IPS-15b (cell line): ENCODE data around the gene MEGF9.

ENCODE experiments used
- H3K27me3 ChIP-seq: one replicate; pipeline ENCODE4 v1.6.1; 2013; ENCODE audit warnings: low read length; ENCODE audit not compliant: control insufficient read depth, insufficient read depth
- H3K36me3 ChIP-seq: one replicate; pipeline ENCODE4 v1.6.1; 2013; ENCODE audit warnings: low read length; ENCODE audit not compliant: control insufficient read depth, insufficient read depth
- H3K4me1 ChIP-seq: one replicate; pipeline ENCODE4 v1.6.1; 2013; ENCODE audit warnings: mild to moderate bottlenecking, low read length; ENCODE audit not compliant: control insufficient read depth, insufficient read depth
- H3K4me3 ChIP-seq: one replicate; pipeline ENCODE4 v1.5.1; 2013; ENCODE audit warnings: low read depth, low read length
- H3K9ac ChIP-seq: one replicate; pipeline ENCODE4 v1.6.1; 2013; ENCODE audit warnings: low read depth, mild to moderate bottlenecking, low read length
- H3K9me3 ChIP-seq: one replicate; pipeline ENCODE4 v1.6.1; 2013; ENCODE audit warnings: mild to moderate bottlenecking, low read length; ENCODE audit not compliant: control insufficient read depth, insufficient read depth

The MEGF9 gene

DNA sequence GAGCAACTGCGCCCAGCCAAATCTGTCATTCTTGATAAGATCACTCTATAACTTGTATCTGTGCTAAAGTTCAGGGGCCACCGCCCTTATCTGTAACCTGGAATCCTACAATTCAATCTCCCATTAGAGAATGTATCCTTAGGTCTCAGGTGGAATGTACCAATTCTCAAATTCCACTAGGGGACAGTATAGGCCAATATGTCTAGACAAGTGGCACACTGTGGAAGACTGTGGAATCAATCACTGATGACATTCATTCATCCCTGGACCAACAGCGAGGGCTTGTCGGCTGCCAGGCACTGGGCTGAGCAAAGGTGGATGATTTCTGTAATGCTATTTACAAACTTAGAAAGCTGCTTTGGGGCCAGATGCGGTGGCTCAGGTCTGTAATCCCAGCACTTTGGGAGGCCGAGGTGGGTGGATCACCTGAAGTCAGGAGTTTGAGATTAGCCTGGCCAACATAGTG, 28.7 kb upstream of the MEGF9 start:
- no peaks in the 10 kb centered on the region for H3K27me3 ChIP-seq
- no peaks in the 10 kb centered on the region for H3K9me3 ChIP-seq
- no peaks in the 10 kb centered on the region for H3K4me1 ChIP-seq
- no peak overlapping the region for H3K9ac ChIP-seq
- H3K36me3 ChIP-seq, result no peaks in the 10 kb centered on the region
- H3K4me3 ChIP-seq, result no peak overlapping the region

DNA sequence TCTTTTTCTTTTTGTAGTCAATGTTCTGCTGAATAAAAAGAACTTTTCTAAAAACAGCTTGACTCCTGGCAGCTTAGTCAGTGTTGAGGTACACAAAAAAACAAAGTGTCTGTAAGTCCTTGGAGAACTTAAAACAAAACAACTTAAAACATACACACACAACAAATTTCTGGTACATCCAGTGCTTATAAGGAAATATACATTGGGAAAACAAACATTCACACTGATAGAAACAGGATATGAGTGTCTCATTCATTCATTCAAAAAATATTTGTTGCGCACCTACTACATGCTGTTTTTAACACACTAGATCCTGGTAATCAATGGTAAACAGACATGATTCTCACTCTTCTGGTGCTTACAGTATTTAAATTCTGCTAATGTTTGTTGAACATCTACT, 27.4 kb upstream of the MEGF9 start:
- no peak overlapping the region for H3K9ac ChIP-seq
- no peaks in the 10 kb centered on the region for H3K4me1 ChIP-seq
- H3K9me3 ChIP-seq, result no peaks in the 10 kb centered on the region
- no peaks in the 10 kb centered on the region for H3K36me3 ChIP-seq
- H3K4me3 ChIP-seq, result no peak overlapping the region
- no peaks in the 10 kb centered on the region for H3K27me3 ChIP-seq

DNA sequence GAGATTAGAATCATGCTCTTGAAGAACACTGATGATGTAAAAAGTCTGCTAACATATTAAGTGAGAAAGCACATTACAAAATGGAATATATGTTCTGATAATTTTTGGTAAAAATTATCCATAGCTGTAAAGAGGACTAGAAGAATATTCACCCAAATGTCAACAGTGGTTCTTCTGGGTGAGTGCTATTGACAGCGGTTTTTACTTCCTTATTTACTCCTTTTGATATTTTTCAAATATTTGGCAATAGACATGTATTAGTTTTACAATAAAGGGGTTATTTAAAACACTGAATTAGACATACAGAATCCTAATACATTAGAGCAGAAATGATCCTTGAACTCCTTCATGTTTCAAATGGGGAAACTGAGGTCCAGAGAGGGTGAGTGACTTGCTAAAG, 26.9 kb upstream of the MEGF9 start:
- Histone ChIP-seq H3K4me1 (no peaks in the 10 kb centered on the region), H3K9me3 (no peaks in the 10 kb centered on the region), H3K27me3 (no peaks in the 10 kb centered on the region), H3K36me3 (no peaks in the 10 kb centered on the region), H3K4me3 (no peak overlapping the region), H3K9ac (no peak overlapping the region)

DNA sequence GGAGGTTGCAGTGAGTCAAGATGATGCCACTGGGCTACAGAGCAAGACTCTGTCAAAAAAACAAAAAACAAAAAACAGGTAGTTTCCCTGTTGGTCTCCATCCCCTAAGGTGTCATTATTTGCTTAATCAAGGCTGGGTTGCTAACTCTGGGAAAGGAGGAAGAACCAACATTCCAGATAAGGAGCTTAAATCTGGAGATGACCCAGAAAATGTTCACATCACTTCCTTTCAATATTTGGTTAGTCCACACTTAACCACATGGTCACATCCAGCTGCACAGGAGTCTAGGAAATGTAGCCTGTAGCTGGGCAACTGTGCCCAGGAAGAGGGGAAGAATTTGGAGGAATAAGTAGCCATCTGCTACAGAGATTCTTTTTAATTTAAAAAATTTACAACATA, 25.9 kb upstream of the MEGF9 start:
- no peak overlapping the region for H3K4me3 ChIP-seq
- no peaks in the 10 kb centered on the region for H3K36me3 ChIP-seq
- H3K4me1 ChIP-seq, result no peaks in the 10 kb centered on the region
- H3K9me3 ChIP-seq, result no peaks in the 10 kb centered on the region
- H3K9ac ChIP-seq, result no peak overlapping the region
- H3K27me3 ChIP-seq, result no peaks in the 10 kb centered on the region

DNA sequence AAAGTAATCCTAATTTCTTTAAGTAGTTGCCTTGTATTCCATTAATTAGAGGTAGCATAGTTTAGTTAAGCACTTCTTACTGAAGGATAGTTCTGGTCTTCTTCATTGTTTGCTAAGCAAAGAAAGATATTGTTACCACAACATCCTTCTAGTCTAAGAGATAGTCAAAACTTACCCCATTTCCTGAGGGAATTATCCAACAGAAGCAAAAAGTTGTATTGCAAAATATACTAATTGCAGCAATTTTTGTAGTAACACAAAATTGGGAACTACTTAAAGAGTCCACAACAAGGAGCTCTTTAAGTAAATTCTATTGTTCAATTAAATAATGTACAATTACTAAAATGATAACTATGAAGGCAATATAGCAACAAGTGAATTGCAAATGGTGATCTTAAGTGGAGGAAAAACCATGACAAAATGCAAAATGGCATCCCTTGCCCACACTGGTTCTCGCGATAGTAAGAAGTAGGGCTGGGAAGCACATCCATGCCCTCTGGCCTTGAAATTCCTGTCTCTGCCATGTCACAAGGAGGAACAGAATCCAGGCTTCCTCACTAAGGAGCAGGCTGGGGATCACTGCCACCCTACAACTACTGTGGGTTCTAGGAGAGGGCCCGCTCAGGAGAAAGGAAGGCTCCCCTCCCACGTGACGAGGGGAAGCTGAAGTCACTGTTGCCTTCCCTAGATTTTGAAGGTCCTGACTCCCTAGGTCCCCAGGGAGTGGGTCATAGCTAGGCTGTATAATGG, 23.3 kb upstream of the MEGF9 start:
- Histone ChIP-seq H3K9me3 (no peaks in the 10 kb centered on the region), H3K36me3 (no peaks in the 10 kb centered on the region), H3K4me1 (no peaks in the 10 kb centered on the region), H3K9ac (no peak overlapping the region), H3K27me3 (no peaks in the 10 kb centered on the region), H3K4me3 (no peak overlapping the region)

DNA sequence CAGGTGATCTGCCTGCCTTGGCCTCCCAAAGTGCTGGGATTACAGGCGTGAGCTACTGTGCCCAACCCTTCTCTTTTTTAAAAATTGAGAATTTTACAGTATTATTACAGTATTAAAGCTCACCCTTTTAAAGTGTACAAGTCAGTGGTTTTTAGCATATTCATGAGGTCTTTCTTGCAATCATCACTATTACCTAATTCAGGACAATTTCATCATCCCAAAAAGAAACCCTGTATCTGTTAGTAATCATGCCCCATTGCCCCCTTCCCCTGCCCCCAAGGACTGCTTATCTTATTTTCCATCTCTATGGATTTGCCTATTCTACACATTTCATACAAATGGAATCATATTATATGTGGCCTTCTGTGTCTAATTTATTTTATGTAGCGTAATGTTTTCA, 22.6 kb upstream of the MEGF9 start:
- no peaks in the 10 kb centered on the region for H3K36me3 ChIP-seq
- H3K4me1 ChIP-seq, result no peaks in the 10 kb centered on the region
- no peak overlapping the region for H3K4me3 ChIP-seq
- no peaks in the 10 kb centered on the region for H3K9me3 ChIP-seq
- H3K27me3 ChIP-seq, result no peaks in the 10 kb centered on the region
- H3K9ac ChIP-seq, result no peak overlapping the region

DNA sequence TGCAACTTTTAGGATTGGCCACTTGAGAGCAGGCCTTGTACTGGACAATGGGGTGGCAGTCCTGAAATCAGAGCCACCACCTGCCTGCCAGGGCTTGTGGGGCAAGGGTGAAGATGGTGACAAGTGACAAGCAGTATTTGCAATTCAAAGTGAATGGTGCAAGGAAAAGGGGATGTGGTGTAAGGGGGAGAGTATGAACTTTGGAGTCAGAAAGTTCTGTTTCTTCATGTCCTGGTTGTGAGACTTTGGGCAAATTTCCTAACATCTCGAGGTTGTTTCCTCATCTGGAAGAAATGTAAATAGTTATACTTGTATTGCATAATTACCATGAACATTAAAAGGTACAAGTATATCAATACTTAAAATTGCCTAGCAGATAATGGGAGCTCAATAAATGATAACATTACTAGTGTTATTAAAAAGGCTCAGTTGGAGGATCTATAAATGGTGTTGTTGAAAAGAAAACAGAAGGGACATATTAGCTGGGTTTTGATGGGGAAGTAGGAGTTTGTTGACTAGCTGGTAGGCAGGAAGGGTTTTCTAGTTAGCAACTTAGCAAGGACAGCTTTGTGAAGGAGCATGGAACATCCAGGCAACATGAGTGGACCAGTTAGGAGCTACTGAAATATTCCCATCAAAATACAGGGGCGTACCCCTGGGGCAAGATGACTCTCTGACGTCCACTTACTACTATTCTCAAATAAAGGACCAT, 21.3 kb upstream of the MEGF9 start:
- H3K4me1 ChIP-seq, result no peaks in the 10 kb centered on the region
- H3K9ac ChIP-seq, result no peak overlapping the region

DNA sequence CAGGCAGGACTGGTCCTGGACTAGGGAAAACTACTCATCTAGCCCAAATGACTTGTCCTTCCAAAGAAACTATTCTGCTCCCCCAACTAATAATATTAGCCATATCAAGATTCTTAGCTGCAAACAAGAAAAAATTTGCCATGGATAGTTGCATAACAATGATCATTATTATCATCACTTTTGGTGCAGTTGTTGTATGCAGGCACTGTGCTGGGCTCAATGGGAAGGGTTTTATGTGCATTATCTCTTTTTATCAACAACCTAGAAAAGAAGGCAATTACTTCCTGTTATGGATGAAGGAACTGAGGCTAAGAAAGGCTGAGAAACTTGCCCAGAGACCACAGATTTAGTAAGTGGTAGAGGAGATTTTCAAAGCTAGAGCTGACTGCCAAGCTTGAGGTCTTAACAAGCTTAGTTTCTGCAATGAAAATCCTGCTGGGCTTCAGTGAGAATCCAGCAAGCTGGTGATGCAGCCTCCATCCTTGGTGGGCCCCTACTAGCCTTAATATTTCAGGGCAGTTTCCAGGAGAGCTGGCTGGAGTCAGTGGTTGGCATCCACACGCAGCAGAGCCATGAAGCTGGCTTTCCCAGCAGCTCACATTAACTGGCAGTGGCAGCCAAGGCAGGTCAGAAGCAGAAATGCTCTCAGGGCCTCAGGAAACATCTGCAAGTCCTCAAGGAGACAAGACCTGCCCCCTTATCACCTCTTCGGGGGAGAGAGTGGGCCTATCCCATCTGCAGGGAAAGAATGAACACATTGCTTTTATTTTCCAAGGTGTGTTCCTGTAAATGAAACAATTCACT, 20.5 kb upstream of the MEGF9 start:
- H3K36me3 ChIP-seq, result no peaks in the 10 kb centered on the region
- no peaks in the 10 kb centered on the region for H3K27me3 ChIP-seq
- no peak overlapping the region for H3K9ac ChIP-seq
- H3K4me1 ChIP-seq, result no peaks in the 10 kb centered on the region
- H3K9me3 ChIP-seq, result no peaks in the 10 kb centered on the region
- H3K4me3 ChIP-seq, result no peak overlapping the region

More for the DNA sequence above, 21.3 kb upstream of the MEGF9 start:
- Histone ChIP-seq H3K9me3 (no peaks in the 10 kb centered on the region), H3K36me3 (no peaks in the 10 kb centered on the region), H3K27me3 (no peaks in the 10 kb centered on the region), H3K4me3 (no peak overlapping the region)

DNA sequence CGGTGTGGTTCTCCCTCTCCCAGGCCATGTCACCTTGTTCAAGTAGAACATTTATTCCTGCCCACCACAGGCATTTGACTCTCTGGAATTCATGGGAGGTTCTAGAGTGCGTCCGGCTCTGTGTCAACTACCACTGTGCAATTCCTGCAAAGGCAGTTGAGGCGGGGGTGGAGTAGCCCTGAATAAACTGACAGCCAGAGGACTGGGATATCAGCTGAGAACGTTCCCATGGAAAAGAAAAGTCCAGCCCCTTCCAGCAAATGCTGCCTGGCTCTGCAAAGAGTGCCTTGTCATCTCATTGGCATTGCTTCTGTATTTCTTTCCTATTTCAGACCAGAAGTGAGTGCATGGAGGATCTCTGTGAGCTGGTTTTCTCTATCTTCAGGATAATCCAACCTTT, 18.9 kb upstream of the MEGF9 start:
- no peak overlapping the region for H3K4me3 ChIP-seq
- no peaks in the 10 kb centered on the region for H3K27me3 ChIP-seq
- no peaks in the 10 kb centered on the region for H3K36me3 ChIP-seq
- H3K4me1 ChIP-seq, result no peaks in the 10 kb centered on the region
- no peak overlapping the region for H3K9ac ChIP-seq
- no peaks in the 10 kb centered on the region for H3K9me3 ChIP-seq

DNA sequence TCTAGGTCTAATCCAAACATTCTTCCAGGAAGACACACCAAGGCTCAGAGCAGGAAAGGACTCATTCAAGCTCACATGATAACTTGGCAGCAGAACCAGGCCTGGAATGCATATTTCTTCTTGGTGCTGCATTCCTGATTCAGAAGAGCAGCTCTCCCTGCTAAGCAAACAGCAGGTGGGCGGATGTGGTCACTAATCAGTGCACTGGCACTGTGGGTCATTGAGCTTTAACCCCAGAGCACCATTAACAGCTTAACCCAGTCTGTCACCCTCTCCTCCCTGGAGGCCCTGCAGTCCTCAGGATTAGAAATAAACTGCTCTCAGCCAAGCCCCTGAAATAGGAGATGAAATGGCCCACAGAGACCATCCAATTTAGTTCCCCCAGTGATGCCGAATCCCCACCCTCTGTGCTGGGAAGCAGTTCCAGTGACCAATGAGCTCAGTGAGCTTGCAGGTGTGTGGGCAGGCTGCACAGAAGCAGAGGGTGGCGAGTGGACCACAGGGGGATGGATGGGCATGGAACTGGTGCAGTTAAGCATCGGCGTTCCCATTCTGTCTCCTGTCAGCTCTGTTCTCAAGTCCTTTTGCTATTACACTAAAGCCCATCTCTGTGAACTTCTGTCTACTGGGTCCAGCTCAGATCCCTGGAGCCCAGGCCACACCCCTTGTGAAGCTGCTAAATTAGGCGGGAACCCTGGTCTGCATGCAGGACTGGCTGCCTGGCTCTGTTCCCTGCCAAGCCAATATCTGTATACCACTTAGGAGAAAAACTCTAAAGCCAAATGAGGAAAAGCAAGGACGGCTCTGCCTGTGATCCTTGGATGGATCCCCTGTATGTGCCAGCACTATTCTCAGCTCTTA, 16.6 kb upstream of the MEGF9 start:
- Histone ChIP-seq H3K27me3 (no peaks in the 10 kb centered on the region), H3K4me1 (no peaks in the 10 kb centered on the region), H3K36me3 (no peaks in the 10 kb centered on the region), H3K4me3 (no peak overlapping the region), H3K9ac (no peak overlapping the region), H3K9me3 (no peaks in the 10 kb centered on the region)

DNA sequence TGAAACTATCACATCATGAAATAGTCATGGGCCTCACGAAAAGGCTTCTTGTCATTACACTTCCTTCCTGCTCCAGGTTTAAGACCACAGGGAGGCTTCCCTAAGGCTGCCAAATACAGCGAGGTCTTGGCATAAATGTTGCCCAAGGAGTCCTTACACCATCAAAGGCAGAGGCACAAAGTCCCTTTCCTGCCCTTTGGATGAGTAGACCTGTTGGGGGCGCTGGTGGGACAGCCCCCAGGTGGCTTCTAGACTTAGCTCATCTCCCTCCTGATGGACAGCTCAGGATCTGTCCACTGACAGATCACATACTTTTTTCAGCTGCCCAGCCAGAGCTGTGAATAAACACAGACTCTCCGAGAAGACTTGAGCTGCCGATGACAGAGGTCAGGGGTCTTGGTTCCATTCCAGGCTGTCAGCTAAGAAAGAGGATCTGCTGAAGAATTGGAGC, 15.5 kb upstream of the MEGF9 start:
- Histone ChIP-seq H3K4me1 (no peaks in the 10 kb centered on the region), H3K9me3 (no peaks in the 10 kb centered on the region), H3K9ac (no peak overlapping the region), H3K4me3 (no peak overlapping the region), H3K36me3 (no peaks in the 10 kb centered on the region), H3K27me3 (no peaks in the 10 kb centered on the region)
